SH-SY5Y (cell line): ENCODE data around the gene ATP8A2.

ENCODE experiments used
- GATA2 ChIP-seq: IDR thresholded peaks from 2 replicates; pipeline ENCODE4 v1.6.1; 2011; ENCODE audit warnings: mild to moderate bottlenecking, low read depth, low read length
- GATA3 ChIP-seq: IDR thresholded peaks from 2 replicates; pipeline ENCODE4 v1.6.1; 2011; ENCODE audit warnings: low read depth, mild to moderate bottlenecking, low read length, moderate library complexity

DNA sequence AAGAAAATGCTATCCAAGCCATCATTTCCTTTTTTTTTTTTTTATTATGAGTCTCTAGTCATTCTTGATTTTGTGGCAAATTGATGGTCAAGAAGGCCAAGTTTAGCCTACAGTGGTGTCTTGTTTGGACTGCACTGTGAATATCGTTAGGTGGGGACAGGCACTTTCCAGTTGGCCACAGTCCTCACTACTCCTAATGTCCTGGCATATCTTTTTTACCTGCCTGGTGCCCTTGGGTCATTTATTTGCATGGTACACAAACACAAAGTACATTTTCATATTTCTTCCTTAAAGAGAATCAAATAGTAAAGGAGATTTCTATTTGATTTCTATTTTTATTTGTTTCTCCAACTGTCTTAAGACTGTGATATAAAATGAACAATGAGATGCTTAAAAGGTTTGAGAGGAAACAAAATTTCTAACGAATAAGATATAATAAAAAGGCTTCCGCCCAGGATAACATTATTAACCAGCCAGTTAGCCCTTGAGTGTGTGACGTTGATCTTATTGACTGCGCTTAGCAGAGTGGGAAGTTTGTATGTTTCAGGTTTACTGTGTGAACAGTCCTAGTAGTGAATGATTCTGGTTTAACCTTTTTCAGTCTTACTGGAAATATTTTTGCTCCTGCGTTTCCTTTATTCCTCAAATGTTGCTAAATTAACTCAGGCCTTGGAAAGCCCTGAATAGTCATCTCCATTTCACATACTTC is 312.0 kb downstream of the ATP8A2 start:
- TF ChIP-seq GATA2 (no peak), GATA3 (no peak)
